HEK293 (cell line): ENCODE data around the gene C13orf46.

Experiments
- CTCF ChIA-PET: fragments of 350-600 bp; formaldehyde crosslinking; extraction: SDS; loops from one replicate; lab custom pipeline; 2021; ENCODE audit warnings: antibody characterized with exemption; lab: Yijun Ruan, JAX
- POLR2A ChIA-PET: fragments of 300-600 bp; formaldehyde crosslinking; extraction: SDS; loops from one replicate; lab custom pipeline; 2020; ENCODE audit warnings: antibody characterized with exemption, inconsistent platforms; lab: Yijun Ruan, JAX
- H3K27ac ChIP-seq: fragments of 200-500 bp; sonication (Bioruptor generic); 2 replicates; pipeline ENCODE4 v1.5.1; 2014; ENCODE audit warnings: low read depth, low read length, control low read depth, inconsistent platforms; ENCODE audit errors: extremely low read depth
- H3K36me3 ChIP-seq, 2 experiments: fragments of 200-500 bp in 1 of 2; sonication (Bioruptor generic) in 1 of 2; 1 replicate in 1 of 2; 2 replicates in 1 of 2; pipeline ENCODE4 v1.5.1; 2014 to 2017; ENCODE audit warnings: inconsistent platforms in 2 of 2, low read length in 2 of 2; ENCODE audit not compliant: control insufficient read depth in 2 of 2, insufficient read depth in 1 of 2
- H3K4me1 ChIP-seq: fragments of 200-500 bp; sonication (Bioruptor generic); 2 replicates; pipeline ENCODE4 v1.5.1; 2014; ENCODE audit warnings: mild to moderate bottlenecking, low read length, inconsistent platforms; ENCODE audit not compliant: control insufficient read depth, insufficient read depth
- H3K4me3 ChIP-seq: 2 replicates; pipeline ENCODE4 v1.5.1; 2011; ENCODE audit warnings: low read depth, mild to moderate bottlenecking, control low read depth, low read length, moderate library complexity
- H3K9me3 ChIP-seq: fragments of 200-500 bp; sonication (Bioruptor generic); 2 replicates; pipeline ENCODE4 v1.5.1; 2014; ENCODE audit warnings: low read depth, low read length, inconsistent platforms; ENCODE audit not compliant: control insufficient read depth, insufficient read depth
- BCL11B ChIP-seq: fragments of 450-650 bp; formaldehyde crosslinking; IDR thresholded peaks from 2 replicates; pipeline ENCODE4 v1.5.1; 2016; ENCODE audit warnings: low read depth, missing biosample characterization, missing genetic modification characterization
- BCL6B ChIP-seq: fragments of 450-650 bp; formaldehyde crosslinking; IDR thresholded peaks from 2 replicates; pipeline ENCODE4 v1.5.1; 2017; ENCODE audit warnings: missing biosample characterization, missing genetic modification characterization
- KLF17 ChIP-seq: fragments of 450-650 bp; formaldehyde crosslinking; IDR thresholded peaks from 2 replicates; pipeline ENCODE4 v1.5.1; 2016; ENCODE audit warnings: missing biosample characterization, missing genetic modification characterization
- KLF9 ChIP-seq: fragments of 450-650 bp; formaldehyde crosslinking; IDR thresholded peaks from 2 replicates; pipeline ENCODE4 v1.5.1; 2016; ENCODE audit warnings: missing biosample characterization, missing genetic modification characterization, low read depth
- REPIN1 ChIP-seq: fragments of 450-650 bp; formaldehyde crosslinking; IDR thresholded peaks from 2 replicates; pipeline ENCODE4 v1.5.1; 2017; ENCODE audit warnings: missing biosample characterization, missing genetic modification characterization, low read depth
- ZBTB7A ChIP-seq: fragments of 450-650 bp; formaldehyde crosslinking; IDR thresholded peaks from 2 replicates; pipeline ENCODE4 v1.5.1; 2016; ENCODE audit warnings: low read depth, missing biosample characterization, missing genetic modification characterization
- ZFP3 ChIP-seq: fragments of 450-650 bp; formaldehyde crosslinking; IDR thresholded peaks from 2 replicates; pipeline ENCODE4 v1.5.1; 2016; ENCODE audit warnings: low read depth, missing biosample characterization, missing genetic modification characterization
- ZIC2 ChIP-seq: fragments of 450-650 bp; formaldehyde crosslinking; IDR thresholded peaks from 2 replicates; pipeline ENCODE4 v1.5.1; 2016; ENCODE audit warnings: missing biosample characterization, missing genetic modification characterization
- ZNF132 ChIP-seq: fragments of 450-650 bp; formaldehyde crosslinking; IDR thresholded peaks from 2 replicates; pipeline ENCODE4 v1.5.1; 2017; ENCODE audit warnings: missing biosample characterization, missing genetic modification characterization, borderline replicate concordance
- ZNF239 ChIP-seq: fragments of 450-650 bp; formaldehyde crosslinking; IDR thresholded peaks from 2 replicates; pipeline ENCODE4 v1.5.1; 2016; ENCODE audit warnings: missing biosample characterization, missing genetic modification characterization
- ZNF248 ChIP-seq: fragments of 450-650 bp; formaldehyde crosslinking; IDR thresholded peaks from 2 replicates; pipeline ENCODE4 v1.5.1; 2017; ENCODE audit warnings: missing biosample characterization, missing genetic modification characterization
- ZNF292 ChIP-seq: fragments of 450-650 bp; formaldehyde crosslinking; IDR thresholded peaks from 2 replicates; pipeline ENCODE4 v1.5.1; 2016; ENCODE audit warnings: low read depth, missing biosample characterization, missing genetic modification characterization, borderline replicate concordance
- ZNF335 ChIP-seq: fragments of 450-650 bp; formaldehyde crosslinking; conservative IDR thresholded peaks from 2 replicates; pipeline ENCODE4 v1.5.1; 2016; ENCODE audit warnings: missing biosample characterization, missing genetic modification characterization
- ZNF354C ChIP-seq: fragments of 450-650 bp; formaldehyde crosslinking; IDR thresholded peaks from 2 replicates; pipeline ENCODE4 v1.5.1; 2016; ENCODE audit warnings: missing biosample characterization, missing genetic modification characterization, low read depth, borderline replicate concordance
- ZNF394 ChIP-seq: fragments of 450-650 bp; formaldehyde crosslinking; IDR thresholded peaks from 2 replicates; pipeline ENCODE4 v1.5.1; 2016; ENCODE audit warnings: missing biosample characterization, missing genetic modification characterization, mild to moderate bottlenecking, moderate library complexity, borderline replicate concordance
- ZNF473 ChIP-seq: fragments of 450-650 bp; formaldehyde crosslinking; IDR thresholded peaks from 2 replicates; pipeline ENCODE4 v1.5.1; 2017; ENCODE audit warnings: missing biosample characterization, missing genetic modification characterization
- ZNF48 ChIP-seq: fragments of 450-650 bp; formaldehyde crosslinking; IDR thresholded peaks from 2 replicates; pipeline ENCODE4 v1.5.1; 2016; ENCODE audit warnings: missing biosample characterization, missing genetic modification characterization
- ZNF488 ChIP-seq: fragments of 450-650 bp; formaldehyde crosslinking; IDR thresholded peaks from 2 replicates; pipeline ENCODE4 v1.5.1; 2016; ENCODE audit warnings: missing biosample characterization, missing genetic modification characterization
- ZNF621 ChIP-seq: fragments of 450-650 bp; formaldehyde crosslinking; IDR thresholded peaks from 2 replicates; pipeline ENCODE4 v1.5.1; 2017; ENCODE audit warnings: missing biosample characterization, missing genetic modification characterization
- ZNF768 ChIP-seq: fragments of 450-650 bp; formaldehyde crosslinking; IDR thresholded peaks from 2 replicates; pipeline ENCODE4 v1.5.1; 2018; ENCODE audit warnings: missing biosample characterization, mild to moderate bottlenecking, missing genetic modification characterization
- TF ChIP-seq, protein P1 (sequence below): fragments of 450-650 bp; formaldehyde crosslinking; IDR thresholded peaks from 2 replicates; pipeline ENCODE4 v1.5.1; 2016; ENCODE audit warnings: missing biosample characterization, missing genetic modification characterization, borderline replicate concordance
- TF ChIP-seq, protein P2 (sequence below): fragments of 450-650 bp; formaldehyde crosslinking; IDR thresholded peaks from 2 replicates; pipeline ENCODE4 v1.5.1; 2016; ENCODE audit warnings: missing biosample characterization, missing genetic modification characterization
- TF ChIP-seq, protein P3 (sequence below): fragments of 450-650 bp; formaldehyde crosslinking; IDR thresholded peaks from 2 replicates; pipeline ENCODE4 v1.5.1; 2016; ENCODE audit warnings: missing biosample characterization, missing genetic modification characterization

Gene C13orf46

DNA sequence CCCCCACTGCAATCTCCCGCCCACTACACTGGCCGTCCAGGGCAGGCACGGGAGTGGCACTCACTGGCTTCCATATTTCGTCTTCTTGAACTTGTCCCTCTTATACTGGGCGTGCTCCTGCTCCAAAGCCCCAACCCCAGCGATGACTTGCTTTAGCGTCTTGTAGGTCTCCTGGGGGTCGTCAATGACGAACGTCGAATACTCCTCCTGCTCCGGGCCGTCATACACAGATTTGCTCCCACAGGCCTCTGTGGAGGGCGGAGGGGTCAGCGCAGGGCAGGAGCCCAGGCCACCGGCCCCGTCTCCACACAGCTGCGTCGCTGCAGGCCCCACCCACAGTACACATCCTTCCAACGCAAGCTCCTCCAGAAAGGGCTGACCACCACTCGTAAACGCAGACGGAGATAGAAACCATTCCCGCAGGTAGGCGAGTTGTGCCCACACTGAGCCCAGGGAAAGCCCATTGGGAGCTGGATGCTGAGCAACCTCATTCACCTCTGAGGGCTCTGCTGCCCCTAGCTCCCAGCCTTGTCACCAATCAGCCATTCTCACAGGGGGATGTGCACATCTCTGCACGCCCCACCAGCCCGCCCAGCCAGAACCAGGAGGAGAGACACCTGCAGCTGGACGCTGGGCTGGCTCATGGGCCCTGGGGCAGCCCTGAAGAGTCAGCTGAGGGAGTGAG lies 7.9 kb upstream of the C13orf46 start:
- no peak overlapping the region for H3K27ac ChIP-seq
- ChIA-PET POLR2A (no interaction called here), CTCF (no interaction called here)
- TF ChIP-seq ZNF248 (tag by site-specific recombination), result no peak
- no peak for TF ChIP-seq ZNF394 (tag by site-specific recombination)
- TF ChIP-seq, protein P1, sequence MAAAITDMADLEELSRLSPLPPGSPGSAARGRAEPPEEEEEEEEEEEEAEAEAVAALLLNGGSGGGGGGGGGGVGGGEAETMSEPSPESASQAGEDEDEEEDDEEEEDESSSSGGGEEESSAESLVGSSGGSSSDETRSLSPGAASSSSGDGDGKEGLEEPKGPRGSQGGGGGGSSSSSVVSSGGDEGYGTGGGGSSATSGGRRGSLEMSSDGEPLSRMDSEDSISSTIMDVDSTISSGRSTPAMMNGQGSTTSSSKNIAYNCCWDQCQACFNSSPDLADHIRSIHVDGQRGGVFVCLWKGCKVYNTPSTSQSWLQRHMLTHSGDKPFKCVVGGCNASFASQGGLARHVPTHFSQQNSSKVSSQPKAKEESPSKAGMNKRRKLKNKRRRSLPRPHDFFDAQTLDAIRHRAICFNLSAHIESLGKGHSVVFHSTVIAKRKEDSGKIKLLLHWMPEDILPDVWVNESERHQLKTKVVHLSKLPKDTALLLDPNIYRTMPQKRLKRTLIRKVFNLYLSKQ (tag by site-specific recombination), result no peak
- no peak for TF ChIP-seq ZNF488
- no peak for TF ChIP-seq ZIC2 (tag by site-specific recombination)
- no peak for TF ChIP-seq REPIN1 (tag by site-specific recombination)
- TF ChIP-seq, protein P2, sequence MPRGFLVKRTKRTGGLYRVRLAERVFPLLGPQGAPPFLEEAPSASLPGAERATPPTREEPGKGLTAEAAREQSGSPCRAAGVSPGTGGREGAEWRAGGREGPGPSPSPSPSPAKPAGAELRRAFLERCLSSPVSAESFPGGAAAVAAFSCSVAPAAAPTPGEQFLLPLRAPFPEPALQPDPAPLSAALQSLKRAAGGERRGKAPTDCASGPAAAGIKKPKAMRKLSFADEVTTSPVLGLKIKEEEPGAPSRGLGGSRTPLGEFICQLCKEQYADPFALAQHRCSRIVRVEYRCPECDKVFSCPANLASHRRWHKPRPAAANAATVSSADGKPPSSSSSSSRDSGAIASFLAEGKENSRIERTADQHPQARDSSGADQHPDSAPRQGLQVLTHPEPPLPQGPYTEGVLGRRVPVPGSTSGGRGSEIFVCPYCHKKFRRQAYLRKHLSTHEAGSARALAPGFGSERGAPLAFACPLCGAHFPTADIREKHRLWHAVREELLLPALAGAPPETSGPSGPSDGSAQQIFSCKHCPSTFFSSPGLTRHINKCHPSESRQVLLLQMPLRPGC, result no peak
- TF ChIP-seq KLF9 (tag by site-specific recombination), result no peak
- H3K36me3 ChIP-seq, result peaks cover 0 to 12% of the 10 kb centered on the region in 2 experiments; a peak in 1 of 3 replicates
- H3K9me3 ChIP-seq, result no peaks in the 10 kb centered on the region
- no peak overlapping the region for H3K4me3 ChIP-seq
- H3K4me1 ChIP-seq, result no peaks in the 10 kb centered on the region

GRCh38 chr13:113981194-113981605 lies 7.3 kb upstream of the C13orf46 start:
- H3K9me3 ChIP-seq, result no peaks in the 10 kb centered on the region
- no peak overlapping the region for H3K4me3 ChIP-seq
- peaks cover 0 to 12% of the 10 kb centered on the region in 2 experiments; a peak in 1 of 3 replicates for H3K36me3 ChIP-seq
- ChIA-PET CTCF (no interaction called here), POLR2A (no interaction called here)
- no peak overlapping the region for H3K27ac ChIP-seq
- no peaks in the 10 kb centered on the region for H3K4me1 ChIP-seq
- peak; percentile 95 for TF ChIP-seq KLF17 (tag by site-specific recombination)
- TF ChIP-seq ZNF335 (tag by site-specific recombination), result no peak
- no peak for TF ChIP-seq ZNF132
- no peak for TF ChIP-seq BCL6B (tag by site-specific recombination)
- no peak for TF ChIP-seq ZFP3 (tag by site-specific recombination)
- no peak for TF ChIP-seq ZNF239 (tag by site-specific recombination)
- no peak for TF ChIP-seq ZNF48
- TF ChIP-seq ZNF473, result no peak
- TF ChIP-seq, protein P3, sequence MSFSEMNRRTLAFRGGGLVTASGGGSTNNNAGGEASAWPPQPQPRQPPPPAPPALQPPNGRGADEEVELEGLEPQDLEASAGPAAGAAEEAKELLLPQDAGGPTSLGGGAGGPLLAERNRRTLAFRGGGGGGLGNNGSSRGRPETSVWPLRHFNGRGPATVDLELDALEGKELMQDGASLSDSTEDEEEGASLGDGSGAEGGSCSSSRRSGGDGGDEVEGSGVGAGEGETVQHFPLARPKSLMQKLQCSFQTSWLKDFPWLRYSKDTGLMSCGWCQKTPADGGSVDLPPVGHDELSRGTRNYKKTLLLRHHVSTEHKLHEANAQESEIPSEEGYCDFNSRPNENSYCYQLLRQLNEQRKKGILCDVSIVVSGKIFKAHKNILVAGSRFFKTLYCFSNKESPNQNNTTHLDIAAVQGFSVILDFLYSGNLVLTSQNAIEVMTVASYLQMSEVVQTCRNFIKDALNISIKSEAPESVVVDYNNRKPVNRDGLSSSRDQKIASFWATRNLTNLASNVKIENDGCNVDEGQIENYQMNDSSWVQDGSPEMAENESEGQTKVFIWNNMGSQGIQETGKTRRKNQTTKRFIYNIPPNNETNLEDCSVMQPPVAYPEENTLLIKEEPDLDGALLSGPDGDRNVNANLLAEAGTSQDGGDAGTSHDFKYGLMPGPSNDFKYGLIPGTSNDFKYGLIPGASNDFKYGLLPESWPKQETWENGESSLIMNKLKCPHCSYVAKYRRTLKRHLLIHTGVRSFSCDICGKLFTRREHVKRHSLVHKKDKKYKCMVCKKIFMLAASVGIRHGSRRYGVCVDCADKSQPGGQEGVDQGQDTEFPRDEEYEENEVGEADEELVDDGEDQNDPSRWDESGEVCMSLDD (tag by site-specific recombination), result no peak
- no peak for TF ChIP-seq ZNF621 (tag by site-specific recombination)
- TF ChIP-seq ZNF768 (tag by site-specific recombination), result no peak
- no peak for TF ChIP-seq BCL11B (tag by site-specific recombination)
- no peak for TF ChIP-seq ZNF292 (tag by site-specific recombination)
- TF ChIP-seq ZNF354C (tag by site-specific recombination), result no peak
- TF ChIP-seq ZBTB7A (tag by site-specific recombination), result no peak
